Natural killer cell (primary cell): ENCODE results near the gene DGKB. TPM values are rescaled to one million over a fixed set of nuclear protein-coding genes. Genes with fewer than 3 reads are reported as not detected.

Experiments used
- ATAC-seq, 3 donors: fragments of 150-1000 bp in 2 of 3; fragments of 200-7000 bp in 1 of 3; cut with Tn5 transposase; 1 replicate in 1 of 3; 2 replicates in 2 of 3; pipeline ENCODE4 v1.10.0; 2021; ENCODE audit warnings: mild to moderate bottlenecking in 2 of 3, moderate library complexity in 2 of 3
- DNase-seq, 2 donors: peaks; one replicate each; pipeline versions ENCODE4 v3.0.0 to v3.0.0-alpha.2; 2013 to 2021; ENCODE audit warnings: mixed read lengths in 1 of 2
- H3K27ac ChIP-seq: one replicate; pipeline ENCODE4 v1.5.1; 2013; ENCODE audit warnings: mild to moderate bottlenecking, low read length
- H3K27me3 ChIP-seq: one replicate; pipeline ENCODE4 v1.6.1; 2013; ENCODE audit warnings: low read length; ENCODE audit not compliant: control insufficient read depth, insufficient read depth
- H3K36me3 ChIP-seq: one replicate; pipeline ENCODE4 v1.6.1; 2013; ENCODE audit warnings: low read length; ENCODE audit not compliant: control insufficient read depth, insufficient read depth
- H3K4me1 ChIP-seq: one replicate; pipeline ENCODE4 v1.6.1; 2013; ENCODE audit warnings: low read length; ENCODE audit not compliant: control insufficient read depth, insufficient read depth
- H3K4me3 ChIP-seq: one replicate; pipeline ENCODE4 v1.5.1; 2013; ENCODE audit warnings: low read length
- H3K9me3 ChIP-seq: one replicate; pipeline ENCODE4 v1.6.1; 2013; ENCODE audit warnings: low read length; ENCODE audit not compliant: control insufficient read depth, insufficient read depth
- H3K27ac Mint-ChIP-seq, 2 donors: one replicate each; pipeline ENCODE4 v1.8.0; 2022; ENCODE audit warnings: mild to moderate bottlenecking in 2 of 2, mixed read lengths in 2 of 2, moderate library complexity in 1 of 2
- H3K27me3 Mint-ChIP-seq, 2 donors: one replicate each; pipeline ENCODE4 v1.8.0; 2022; ENCODE audit warnings: low read depth in 2 of 2, mixed read lengths in 2 of 2
- H3K36me3 Mint-ChIP-seq: one replicate; pipeline ENCODE4 v1.8.0; 2022; ENCODE audit warnings: mixed read lengths
- H3K4me1 Mint-ChIP-seq, 2 donors: one replicate each; pipeline ENCODE4 v1.8.0; 2022; ENCODE audit warnings: mixed read lengths in 2 of 2
- H3K4me3 Mint-ChIP-seq: one replicate; pipeline ENCODE4 v1.8.0; 2022; ENCODE audit warnings: mild to moderate bottlenecking, moderate library complexity, mixed read lengths
- H3K9me3 Mint-ChIP-seq, 2 donors: one replicate each; pipeline ENCODE4 v1.8.0; 2022; ENCODE audit warnings: mixed read lengths in 2 of 2
- WGBS: methylation state at CpG from one replicate; pipeline ENCODE4 v1.1.7; 2013; ENCODE audit warnings: missing lambda C conversion rate; ENCODE audit not compliant: insufficient coverage; 5-methylcytosine and 5-hydroxymethylcytosine counted together
- intact Hi-C: fragments of 100-400 bp; cut with micrococcal nuclease; formaldehyde crosslinking; loops from one replicate; pipeline ENCODE4 v1.14.2; 2022
- total RNA-seq, 4 donors: library from RNA; stranded (reverse); fragments of 120-200 nt in 1 of 4; gene quantifications; one replicate each; pipeline versions ENCODE4 v1.2.3 to v1.2.4, GENCODE V29; 2013 to 2022
- TF ChIP-seq, protein P1 (sequence below): fragments of 200-600 bp; IDR thresholded peaks from one replicate; pipeline ENCODE4 v1.8.0; 2022; ENCODE audit warnings: antibody characterized with exemption

Gene DGKB
- total RNA-seq, 3 donors from 2014 or later (not counting 1 experiment from before 2014, with no cell fraction given) = not detected

GRCh38 chr7:14891289-14891688 lies 11.3 kb downstream of the DGKB start:
- WGBS = 100% methylated on average over 2 of the region's 3 CpGs
- TF ChIP-seq, protein P1, sequence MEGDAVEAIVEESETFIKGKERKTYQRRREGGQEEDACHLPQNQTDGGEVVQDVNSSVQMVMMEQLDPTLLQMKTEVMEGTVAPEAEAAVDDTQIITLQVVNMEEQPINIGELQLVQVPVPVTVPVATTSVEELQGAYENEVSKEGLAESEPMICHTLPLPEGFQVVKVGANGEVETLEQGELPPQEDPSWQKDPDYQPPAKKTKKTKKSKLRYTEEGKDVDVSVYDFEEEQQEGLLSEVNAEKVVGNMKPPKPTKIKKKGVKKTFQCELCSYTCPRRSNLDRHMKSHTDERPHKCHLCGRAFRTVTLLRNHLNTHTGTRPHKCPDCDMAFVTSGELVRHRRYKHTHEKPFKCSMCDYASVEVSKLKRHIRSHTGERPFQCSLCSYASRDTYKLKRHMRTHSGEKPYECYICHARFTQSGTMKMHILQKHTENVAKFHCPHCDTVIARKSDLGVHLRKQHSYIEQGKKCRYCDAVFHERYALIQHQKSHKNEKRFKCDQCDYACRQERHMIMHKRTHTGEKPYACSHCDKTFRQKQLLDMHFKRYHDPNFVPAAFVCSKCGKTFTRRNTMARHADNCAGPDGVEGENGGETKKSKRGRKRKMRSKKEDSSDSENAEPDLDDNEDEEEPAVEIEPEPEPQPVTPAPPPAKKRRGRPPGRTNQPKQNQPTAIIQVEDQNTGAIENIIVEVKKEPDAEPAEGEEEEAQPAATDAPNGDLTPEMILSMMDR = no peak
- H3K36me3 Mint-ChIP-seq = no peaks in the 10 kb centered on the region
- no peak overlapping the region for H3K27ac Mint-ChIP-seq
- H3K9me3 Mint-ChIP-seq = peaks cover 10 to 12% of the 10 kb centered on the region in 2 donors
- DNase-seq (no peak), ATAC-seq (no peak)
- Histone ChIP-seq H3K27ac (no peak overlapping the region), H3K27me3 (no peaks in the 10 kb centered on the region), H3K4me1 (no peaks in the 10 kb centered on the region), H3K4me3 (no peak overlapping the region), H3K9me3 (no peaks in the 10 kb centered on the region), H3K36me3 (no peaks in the 10 kb centered on the region)
- intact Hi-C loops = no loop called here
- H3K4me3 Mint-ChIP-seq = no peak overlapping the region
- H3K27me3 Mint-ChIP-seq = no peaks in the 10 kb centered on the region
- H3K4me1 Mint-ChIP-seq = no peaks in the 10 kb centered on the region

GRCh38 chr7:14888962-14889361 lies 13.6 kb downstream of the DGKB start:
- no peak overlapping the region for H3K4me3 ChIP-seq
- H3K27me3 Mint-ChIP-seq = no peaks in the 10 kb centered on the region

DNA sequence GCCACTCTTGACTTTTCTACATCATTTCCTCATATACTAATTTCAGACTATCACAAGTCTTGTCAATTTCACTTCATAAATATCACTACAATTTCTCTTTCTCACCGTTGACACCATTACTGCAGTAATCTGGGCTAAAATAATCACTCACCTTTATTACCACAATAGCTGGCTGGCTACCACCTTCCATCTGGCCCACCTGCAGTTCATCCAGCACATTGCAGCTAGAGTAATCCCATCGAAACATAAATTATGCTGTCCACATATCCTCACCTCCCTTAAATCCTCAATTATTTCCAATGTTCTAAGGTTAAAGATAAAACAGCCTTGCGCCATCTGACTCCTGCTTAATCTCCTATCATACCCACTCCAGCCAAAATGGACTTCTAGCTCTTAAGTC lies 16.0 kb downstream of the DGKB start:
- Histone ChIP-seq H3K27me3 (no peaks in the 10 kb centered on the region), H3K4me3 (no peak overlapping the region), H3K27ac (no peak overlapping the region), H3K4me1 (no peaks in the 10 kb centered on the region), H3K9me3 (no peaks in the 10 kb centered on the region), H3K36me3 (no peaks in the 10 kb centered on the region)
- DNase-seq = no peak
- H3K4me1 Mint-ChIP-seq = no peaks in the 10 kb centered on the region
- H3K27ac Mint-ChIP-seq = no peak overlapping the region
- TF ChIP-seq, protein P1 = no peak
- peaks cover 7 to 12% of the 10 kb centered on the region in 2 donors for H3K9me3 Mint-ChIP-seq
- WGBS = 85% methylated on average over 3 of the region's 3 CpGs
- no peaks in the 10 kb centered on the region for H3K36me3 Mint-ChIP-seq
- ATAC-seq = no peak
- intact Hi-C loops = no loop called here
- H3K4me3 Mint-ChIP-seq = no peak overlapping the region
- no peaks in the 10 kb centered on the region for H3K27me3 Mint-ChIP-seq

More at GRCh38 chr7:14888962-14889361, 13.6 kb downstream of the DGKB start:
- no peaks in the 10 kb centered on the region for H3K36me3 Mint-ChIP-seq
- Histone ChIP-seq H3K27me3 (no peaks in the 10 kb centered on the region), H3K36me3 (no peaks in the 10 kb centered on the region), H3K4me1 (no peaks in the 10 kb centered on the region), H3K27ac (no peak overlapping the region), H3K9me3 (no peaks in the 10 kb centered on the region)
- no peak overlapping the region for H3K27ac Mint-ChIP-seq
- H3K9me3 Mint-ChIP-seq = peaks cover 10 to 12% of the 10 kb centered on the region in 2 donors
- TF ChIP-seq, protein P1 = no peak
- H3K4me1 Mint-ChIP-seq = no peaks in the 10 kb centered on the region
- H3K4me3 Mint-ChIP-seq = no peak overlapping the region
- ATAC-seq (no peak), DNase-seq (no peak)
- intact Hi-C loops = no loop called here
- WGBS = 58% methylated on average over 1 of the region's 1 CpG

DNA sequence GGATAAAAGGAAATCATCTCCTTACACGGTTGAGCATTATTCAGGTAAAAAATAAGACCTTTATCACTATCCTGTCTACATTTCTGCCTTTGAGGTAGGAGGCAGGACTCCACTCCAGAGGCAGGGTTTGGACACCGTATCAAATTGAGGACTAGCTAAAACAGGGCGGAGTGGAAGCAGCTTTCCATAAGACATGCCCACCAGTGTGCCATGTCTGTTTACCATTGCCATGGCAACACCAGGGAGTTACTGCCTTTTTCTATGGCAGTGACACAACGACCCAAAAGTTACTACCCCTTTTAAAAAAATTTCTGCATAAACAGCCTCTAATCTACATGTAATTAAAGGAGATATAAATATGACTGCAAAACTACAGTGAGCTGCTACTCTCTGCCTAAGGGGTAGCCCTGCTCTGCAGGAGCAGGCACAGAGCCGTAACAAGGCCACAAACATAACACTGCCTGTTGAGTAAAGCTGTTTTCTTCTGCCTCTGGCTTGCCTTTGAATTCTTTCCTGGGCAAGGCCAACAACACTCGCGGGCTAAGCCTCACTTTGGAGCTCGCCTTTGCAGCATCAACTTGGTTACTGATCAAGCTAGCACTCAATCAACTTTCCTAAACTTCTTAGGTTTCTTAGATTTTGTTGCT lies 26.5 kb downstream of the DGKB start:
- H3K36me3 Mint-ChIP-seq = no peaks in the 10 kb centered on the region
- peaks cover 2 to 3% of the 10 kb centered on the region in 2 donors for H3K9me3 Mint-ChIP-seq
- peaks cover 3% of the 10 kb centered on the region for H3K9me3 ChIP-seq
- no peaks in the 10 kb centered on the region for H3K36me3 ChIP-seq
- no peaks in the 10 kb centered on the region for H3K27me3 ChIP-seq
- DNase-seq (no peak), ATAC-seq (no peak)
- H3K27ac ChIP-seq = no peak overlapping the region
- no peaks in the 10 kb centered on the region for H3K4me1 ChIP-seq
- H3K27me3 Mint-ChIP-seq = no peaks in the 10 kb centered on the region
- no peaks in the 10 kb centered on the region for H3K4me1 Mint-ChIP-seq
- H3K4me3 Mint-ChIP-seq = no peak overlapping the region
- no peak overlapping the region for H3K4me3 ChIP-seq
- 74% methylated on average over 7 of the region's 8 CpGs for WGBS
- intact Hi-C loops = no loop called here
- TF ChIP-seq, protein P1 = no peak
- no peak overlapping the region for H3K27ac Mint-ChIP-seq
